RWPE1 (cell line): ENCODE data around the gene AP1AR.

Source experiments
- CTCF ChIA-PET: fragments of 350-600 bp; sonication (Branson Sonifier 250); formaldehyde crosslinking; extraction: SDS; loops from one replicate; lab custom pipeline; 2021; lab: Yijun Ruan, JAX
- POLR2A ChIA-PET: fragments of 400-600 bp; formaldehyde crosslinking; extraction: SDS; loops from one replicate; lab custom pipeline; 2020; ENCODE audit warnings: antibody characterized with exemption; ENCODE audit not compliant: low non-redundant PET; lab: Yijun Ruan, JAX
- DNase-seq: peaks from one replicate; pipeline ENCODE4 v3.0.0; 2012; ENCODE audit warnings: low spot score
- H3K27ac ChIP-seq: fragments of 450-650 bp; 2 replicates; pipeline ENCODE4 v1.5.1; 2017
- CTCF ChIP-seq: fragments of 450-650 bp; conservative IDR thresholded peaks from 2 replicates; pipeline ENCODE4 v1.5.1; 2017; ENCODE audit warnings: low read depth, mild to moderate bottlenecking

The AP1AR gene

DNA sequence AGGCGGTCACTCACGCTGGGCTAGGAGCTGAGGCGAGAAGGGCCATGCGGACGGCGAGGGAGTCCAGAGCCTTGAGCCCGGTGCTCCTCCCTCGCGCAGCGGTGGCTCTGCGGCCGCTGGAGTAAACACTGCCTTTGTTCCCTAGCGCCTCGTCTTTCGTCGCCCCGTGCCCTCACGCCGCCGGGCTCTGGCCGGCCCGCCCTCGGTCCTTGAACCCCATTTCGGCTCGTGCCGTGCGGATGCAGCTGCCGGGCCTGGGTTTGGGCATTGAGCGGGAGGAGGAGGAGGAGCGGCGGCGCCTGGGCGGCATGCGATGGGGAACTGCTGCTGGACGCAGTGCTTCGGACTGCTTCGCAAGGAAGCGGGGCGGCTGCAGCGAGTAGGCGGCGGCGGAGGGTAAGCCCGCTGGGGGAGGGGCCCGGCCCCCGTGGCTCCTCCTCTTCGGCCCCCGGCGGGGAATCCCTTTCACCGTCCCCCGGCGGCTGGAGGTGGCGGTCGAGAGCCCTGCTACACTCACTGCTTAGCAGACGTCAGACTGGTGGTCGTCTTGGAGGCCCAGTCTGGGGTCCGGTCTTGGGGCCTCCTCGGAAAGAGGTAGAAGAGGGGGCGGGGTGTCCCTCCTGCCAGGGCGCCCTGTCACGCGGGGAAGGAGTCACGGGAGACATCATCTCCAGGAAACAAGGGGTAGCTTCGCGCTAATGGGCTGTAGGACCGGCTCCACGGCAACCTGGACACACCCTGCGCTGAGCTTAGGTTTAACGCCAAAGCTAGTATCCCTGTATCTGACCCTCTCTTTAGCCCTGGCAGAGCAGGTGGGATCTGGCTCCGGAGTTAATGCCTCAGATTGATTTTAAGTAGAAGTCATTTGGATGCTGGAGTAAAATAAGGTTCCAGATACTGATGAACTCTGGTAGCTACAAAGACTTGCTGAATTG lies at the start of gene AP1AR:
AP1AR (plus strand) TSS at position 9 of the 935 bp plus-strand sequence; CDS start at position 314, 305 bp downstream.
- CTCF ChIA-PET: interaction anchor here (1.5 kb wide), 1 partner anchor 17 kb away, joined by 3 read pairs; no protein-coding TSS in a partner anchor
- H3K27ac ChIP-seq: peak within 1 kb of the TSS; percentile 96
- peak; percentile 35; the same call in 1 of the 2 replicates for TF ChIP-seq CTCF
- POLR2A ChIA-PET: interaction anchor here (0.6 to 1.0 kb wide), 3 partner anchors 58 to 134 kb away, joined by 3 to 4 read pairs (median 3); no protein-coding TSS in a partner anchor
- peak; percentile 85 for DNase-seq

DNA sequence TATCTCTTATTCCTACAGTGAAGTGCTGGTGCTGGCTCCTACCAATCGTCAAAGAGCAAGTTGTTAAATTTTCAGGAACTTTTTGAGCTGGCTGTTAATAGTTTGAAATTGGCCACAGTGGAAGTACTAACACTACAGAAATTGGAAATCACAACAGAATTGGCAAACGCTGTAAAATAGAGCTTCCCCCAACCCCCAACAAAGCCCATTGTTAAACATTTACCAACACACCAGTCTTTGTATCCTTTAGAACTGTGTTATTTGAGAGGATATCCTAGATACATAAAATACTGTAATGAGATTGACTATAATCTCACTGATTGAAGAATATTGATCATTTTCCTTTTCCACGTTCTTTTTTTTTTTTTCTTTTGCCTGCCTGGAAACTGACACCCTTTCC lies 49.0 kb upstream of the AP1AR start:
- DNase-seq: no peak
- POLR2A ChIA-PET: no interaction called here
- no peak for TF ChIP-seq CTCF
- CTCF ChIA-PET: interaction anchor here (0.6 kb wide), 2 partner anchors 10 to 42 kb away, joined by 3 read pairs; no protein-coding TSS in a partner anchor
- H3K27ac ChIP-seq: no peak overlapping the region

DNA sequence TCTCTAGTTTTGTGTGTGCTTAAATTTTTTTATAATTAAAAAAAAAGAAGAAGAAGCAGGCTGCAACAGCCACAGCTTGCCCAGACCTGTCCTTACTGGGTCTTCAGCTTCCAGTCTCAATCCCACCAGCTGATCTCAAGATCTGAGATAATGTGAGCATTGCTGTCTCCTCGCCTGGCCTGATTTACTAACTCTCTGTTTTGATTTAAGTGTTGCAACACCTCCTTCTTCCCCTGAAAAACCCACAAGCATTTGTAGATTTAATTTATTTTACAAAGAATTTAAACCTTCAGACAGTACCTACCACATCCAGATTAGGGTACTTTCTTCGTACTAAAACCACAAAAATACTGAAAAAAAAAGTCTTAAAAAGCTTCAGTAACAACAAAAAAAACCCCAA lies 48.3 kb upstream of the AP1AR start:
- CTCF ChIA-PET: interaction anchor here (0.6 kb wide), 1 partner anchor 10 kb away, joined by 3 read pairs; no protein-coding TSS in a partner anchor
- no peak overlapping the region for H3K27ac ChIP-seq
- POLR2A ChIA-PET: no interaction called here
- TF ChIP-seq CTCF: no peak
- no peak for DNase-seq

GRCh38 chr4:112184438-112184837 lies 47.1 kb upstream of the AP1AR start:
- ChIA-PET CTCF (no interaction called here), POLR2A (no interaction called here)
- no peak for TF ChIP-seq CTCF
- no peak for DNase-seq
- no peak overlapping the region for H3K27ac ChIP-seq

- POLR2A ChIA-PET: interaction anchor here (0.6 kb wide), 1 partner anchor 72 kb away, joined by 3 read pairs; no protein-coding TSS in a partner anchor
- CTCF ChIA-PET: no interaction called here
- no peak overlapping the region for H3K27ac ChIP-seq
- no peak for DNase-seq
- TF ChIP-seq CTCF: no peak
These were observed 46.3 kb upstream of the AP1AR start for GRCh38 chr4:112185334-112185733.

DNA sequence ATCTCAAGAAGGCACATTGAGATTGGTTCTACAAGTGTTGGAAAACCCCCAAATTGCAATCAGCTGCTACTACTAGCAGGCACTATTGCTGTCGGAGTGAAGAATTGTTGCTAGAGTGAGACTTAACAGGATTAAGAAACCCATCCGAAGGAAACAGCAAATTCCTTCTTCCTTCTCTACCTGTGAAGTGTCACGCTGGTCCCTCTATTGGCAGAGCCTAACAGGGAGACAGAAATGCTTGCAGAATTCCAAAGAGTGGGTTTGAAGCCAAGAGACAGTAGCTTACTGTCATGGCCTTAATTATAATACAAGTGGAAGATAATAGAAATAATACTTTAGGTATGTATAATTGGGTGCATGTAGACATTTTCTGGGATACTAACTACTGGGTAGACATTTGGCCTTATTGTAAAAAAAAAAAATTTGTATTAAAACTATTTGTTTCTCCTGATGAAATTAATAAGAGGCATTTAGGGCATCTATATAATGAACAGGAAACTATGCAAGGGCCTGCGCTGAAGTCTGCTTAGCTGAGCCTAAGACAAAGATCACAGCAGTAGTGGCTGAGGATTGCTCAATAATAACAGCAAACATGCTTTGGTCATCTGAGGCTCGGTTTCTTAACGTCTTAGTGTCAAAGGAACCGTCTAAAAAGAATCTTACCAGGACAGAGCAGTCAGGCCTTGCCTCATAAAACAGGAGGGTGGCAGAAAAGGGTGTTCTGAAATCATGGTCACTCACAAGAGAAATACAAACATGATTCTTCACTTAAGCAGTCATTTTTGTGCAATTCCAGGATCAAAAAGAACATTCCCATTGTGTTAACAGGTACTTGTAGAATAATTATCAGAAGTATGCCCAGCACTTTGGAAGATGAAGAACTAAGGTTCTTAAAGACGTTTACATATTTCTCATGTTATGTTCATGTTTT lies 45.6 kb upstream of the AP1AR start:
- no peak for DNase-seq
- POLR2A ChIA-PET: interaction anchor here (0.6 kb wide), 1 partner anchor 73 kb away, joined by 3 read pairs; no protein-coding TSS in a partner anchor
- TF ChIP-seq CTCF: no peak
- CTCF ChIA-PET: interaction anchor here (0.5 kb wide), 1 partner anchor 272 kb away, joined by 3 read pairs; no protein-coding TSS in a partner anchor
- H3K27ac ChIP-seq: no peak overlapping the region
